HepG2 (cell line): ENCODE data around the gene NGEF. TPM values are rescaled to one million over a fixed set of nuclear protein-coding genes. Genes with fewer than 3 reads are reported as not detected.

Source experiments
- ARID5B ChIP-seq: IDR thresholded peaks from 2 replicates; pipeline ENCODE4 v1.4.0; 2020; ENCODE audit warnings: mild to moderate bottlenecking, missing genetic modification reagents
- CBX5 ChIP-seq: sonication (generic); formaldehyde crosslinking; IDR thresholded peaks from 2 replicates; pipeline ENCODE4 v1.4.0; 2020; ENCODE audit warnings: missing genetic modification reagents, borderline replicate concordance
- CENPBD1 ChIP-seq: sonication (generic); formaldehyde crosslinking; IDR thresholded peaks from 2 replicates; pipeline ENCODE4 v1.8.0; 2022; ENCODE audit warnings: missing genetic modification reagents, low read depth, mild to moderate bottlenecking, borderline replicate concordance
- ELF1 ChIP-seq: sonication (generic); formaldehyde crosslinking; IDR thresholded peaks from 2 replicates; pipeline ENCODE4 v1.4.0; 2020; ENCODE audit warnings: missing genetic modification reagents
- FOXP1 ChIP-seq, 2 experiments: fragments of 450-650 bp in 1 of 2; IDR thresholded peaks; 2 replicates each; pipeline ENCODE4 v1.6.1; 2017 to 2018; ENCODE audit warnings: antibody characterized with exemption in 1 of 2
- HDAC6 ChIP-seq: fragments of 200-600 bp; sonication (generic); IDR thresholded peaks from 2 replicates; pipeline ENCODE4 v1.7.0; 2017; ENCODE audit warnings: mild to moderate bottlenecking, antibody characterized with exemption, low read length, low read depth
- KDM3A ChIP-seq: IDR thresholded peaks from 2 replicates; pipeline ENCODE4 v1.6.1; 2018; ENCODE audit warnings: low read depth, missing compliant biosample characterization
- MATR3 ChIP-seq: sonication (generic); formaldehyde crosslinking; IDR thresholded peaks from 2 replicates; pipeline ENCODE4 v1.4.0; 2020; ENCODE audit warnings: missing genetic modification reagents
- NFKB2 ChIP-seq: sonication (generic); formaldehyde crosslinking; IDR thresholded peaks from 2 replicates; pipeline ENCODE4 v1.4.0; 2020; ENCODE audit warnings: missing genetic modification reagents, borderline replicate concordance
- PBX3 ChIP-seq: sonication (generic); formaldehyde crosslinking; IDR thresholded peaks from 2 replicates; pipeline ENCODE4 v1.8.1; 2023; ENCODE audit warnings: missing genetic modification reagents, inconsistent platforms, borderline replicate concordance
- PHB2 ChIP-seq: fragments of 450-650 bp; IDR thresholded peaks from 2 replicates; pipeline ENCODE4 v1.6.1; 2018; ENCODE audit not compliant: partially characterized antibody
- RBFOX2 ChIP-seq: fragments of 200-400 bp; formaldehyde crosslinking; IDR thresholded peaks from 2 replicates; pipeline ENCODE4 v1.6.1; 2017; ENCODE audit warnings: low read depth, mild to moderate bottlenecking, low read length
- SAFB2 ChIP-seq: sonication (generic); formaldehyde crosslinking; IDR thresholded peaks from 2 replicates; pipeline ENCODE4 v1.5.1; 2020; ENCODE audit warnings: missing genetic modification reagents, low read depth, mild to moderate bottlenecking, borderline replicate concordance
- TEAD3 ChIP-seq: optimal IDR thresholded peaks from 2 replicates; pipeline ENCODE3; 2016; ENCODE audit warnings: borderline replicate concordance
- YEATS2 ChIP-seq: sonication (generic); formaldehyde crosslinking; IDR thresholded peaks from 2 replicates; pipeline ENCODE4 v1.4.0; 2020; ENCODE audit warnings: missing genetic modification reagents, borderline replicate concordance
- ZFX ChIP-seq: sonication (generic); formaldehyde crosslinking; IDR thresholded peaks from 2 replicates; pipeline ENCODE4 v1.4.0; 2020; ENCODE audit warnings: mild to moderate bottlenecking, low read depth, missing genetic modification reagents, moderate library complexity
- ZNF20 ChIP-seq: sonication (generic); formaldehyde crosslinking; IDR thresholded peaks from 2 replicates; pipeline ENCODE4 v1.4.0; 2020; ENCODE audit warnings: mild to moderate bottlenecking, moderate library complexity, missing genetic modification reagents
- ZNF205 ChIP-seq: IDR thresholded peaks from 2 replicates; pipeline ENCODE4 v1.6.1; 2018; ENCODE audit warnings: missing biosample characterization, missing genetic modification reagents
- ZNF234 ChIP-seq: sonication (generic); formaldehyde crosslinking; conservative IDR thresholded peaks from 2 replicates; pipeline ENCODE4 v1.5.1; 2020; ENCODE audit warnings: mild to moderate bottlenecking, missing genetic modification reagents
- ZNF616 ChIP-seq: sonication (generic); formaldehyde crosslinking; IDR thresholded peaks from 2 replicates; pipeline ENCODE4 v1.5.0; 2020; ENCODE audit warnings: low read depth, mild to moderate bottlenecking, missing genetic modification reagents
- ZNF672 ChIP-seq: sonication (generic); formaldehyde crosslinking; IDR thresholded peaks from 2 replicates; pipeline ENCODE4 v1.8.1; 2022; ENCODE audit warnings: missing genetic modification reagents
- ZNF782 ChIP-seq: sonication (generic); formaldehyde crosslinking; IDR thresholded peaks from 2 replicates; pipeline ENCODE4 v1.4.0; 2020; ENCODE audit warnings: missing genetic modification reagents, mild to moderate bottlenecking, borderline replicate concordance
- polyA plus RNA-seq, 8 experiments: library from polyadenylated mRNA; depleted of rRNA in 3 of 8; stranded (reverse) in 7 of 8; unstranded in 1 of 8; fragments of >200 nt; fragmentation: Illumina TruSeq in 4 of 8; extraction: Trizol in 4 of 8; gene quantifications; 2 replicates each; pipeline versions ENCODE4 v1.2.1 to v1.2.3, GENCODE V29; 2011 to 2016; ENCODE audit warnings: low read depth in 4 of 8, missing spikeins in 1 of 8, mixed read lengths in 1 of 8; ENCODE audit not compliant: insufficient read depth in 1 of 8
- total RNA-seq, 5 experiments: library from RNA; depleted of rRNA; stranded (reverse); fragments of >200 nt; fragmentation: Illumina TruSeq; extraction: Trizol; gene quantifications; 2 replicates each; pipeline ENCODE4 v1.2.3, GENCODE V29; 2016; ENCODE audit warnings: low read depth in 1 of 5

The NGEF gene
- total and polyA plus RNA-seq, 2 of the 13 experiments (the other 11 are each of a cell fraction or from before 2014, with no cell fraction given), result 14.4 to 36.9 TPM

- TF ChIP-seq ZNF616 (CRISPR knock-in tag) (no peak), ZFX (peak; percentile 72), TEAD3 (CRISPR knock-in tag) (peak; percentile 91), ZNF672 (no peak), ZNF782 (CRISPR knock-in tag) (no peak), MATR3 (CRISPR knock-in tag) (no peak), KDM3A (no peak), ZNF205 (CRISPR knock-in tag) (peak; percentile 87), YEATS2 (CRISPR knock-in tag) (peak; percentile 72; the same call in 1 of the 2 replicates), RBFOX2 (no peak), CENPBD1 (CRISPR knock-in tag) (no peak), NFKB2 (no peak), ZNF20 (CRISPR knock-in tag) (no peak), FOXP1 (IDR thresholded peaks at IDR 0.05) (no peak), FOXP1 (CRISPR knock-in tag; IDR thresholded peaks at IDR 0.05) (peak; percentile 79), ARID5B (CRISPR knock-in tag) (peak; percentile 94), ELF1 (CRISPR knock-in tag) (no peak; the same call in 1 of the 2 replicates), PBX3 (CRISPR knock-in tag) (no peak), CBX5 (CRISPR knock-in tag) (peak; percentile 97; the same call in 1 of the 2 replicates), PHB2 (no peak), HDAC6 (no peak), ZNF234 (CRISPR knock-in tag) (no peak), SAFB2 (CRISPR knock-in tag) (no peak)
Measured at GRCh38 chr2:232857158-232857563, 155.9 kb downstream of the NGEF start (continued).
